Esophagus muscularis mucosa (tissue), 2 donors: Measurements from ENCODE around the gene GNB1.

Experiments used
- EP300 ChIP-seq: sonication (generic); formaldehyde crosslinking; IDR thresholded peaks from one replicate; pipeline ENCODE4 v1.6.1; 2017; ENCODE audit warnings: antibody characterized with exemption
- POLR2A ChIP-seq: fragments of 450-650 bp; IDR thresholded peaks from one replicate; pipeline ENCODE4 v1.6.1; 2017; ENCODE audit warnings: antibody characterized with exemption, moderate library complexity, mild to moderate bottlenecking, low read depth

GRCh38 chr1:1879942-1880341, 10.9 kb downstream of the GNB1 start:
- no peak for TF ChIP-seq POLR2A
- no peak for TF ChIP-seq EP300
